Erythroblast (primary cell): ENCODE results near the gene TRMT61A.

Experiments used
- GATA1 ChIP-seq: IDR thresholded peaks from 2 replicates; pipeline ENCODE4 v1.6.1; 2011; ENCODE audit warnings: low read depth, mild to moderate bottlenecking, control low read depth, low read length, moderate library complexity
- POLR2A ChIP-seq: IDR thresholded peaks from 2 replicates; pipeline ENCODE4 v1.6.1; 2011; ENCODE audit warnings: mild to moderate bottlenecking, low read length

DNA sequence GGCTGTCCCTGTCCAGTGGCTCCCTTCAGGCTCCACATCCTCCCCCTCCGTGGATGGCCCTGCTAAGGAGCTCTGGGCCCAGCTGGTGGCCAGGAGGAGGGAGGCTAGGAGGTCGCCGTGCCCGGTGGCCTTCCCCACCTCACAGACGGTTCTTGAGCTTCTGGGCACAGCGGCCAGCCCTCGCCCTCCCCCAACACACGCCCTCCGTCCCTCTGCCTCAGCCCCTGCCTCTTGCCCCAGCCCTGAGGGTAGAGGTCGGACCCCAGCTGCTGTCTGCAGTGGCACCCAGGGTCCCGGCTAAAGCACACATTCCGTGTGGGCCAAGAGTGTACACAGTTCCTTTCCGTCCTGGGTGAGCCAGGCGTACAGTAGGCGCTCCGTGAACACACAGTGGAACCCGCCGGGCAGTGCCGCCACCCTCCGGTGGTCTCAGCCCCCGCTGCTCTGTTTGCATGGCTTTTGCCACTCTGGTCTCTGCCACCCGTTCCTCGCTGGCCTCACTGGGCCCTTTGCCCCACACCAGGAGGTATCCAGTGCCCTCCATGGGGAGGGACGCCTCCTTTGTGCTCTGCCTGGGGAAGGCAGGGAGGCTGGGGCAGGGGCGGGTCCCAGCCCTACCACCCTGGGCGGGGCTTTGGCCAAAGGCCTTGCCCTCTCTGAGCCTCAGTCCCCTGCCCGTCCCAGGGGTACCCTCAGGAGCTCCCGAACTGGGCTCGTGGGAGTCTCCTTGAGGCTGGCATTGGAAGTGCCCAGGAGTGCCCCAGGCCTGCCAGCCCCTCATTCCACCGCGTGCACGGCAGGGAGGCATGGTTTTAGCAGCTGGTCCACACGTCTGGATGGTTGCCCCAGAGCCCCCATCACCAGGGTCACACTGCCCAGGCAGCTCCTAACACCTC, 13.0 kb downstream of the TRMT61A start:
- no peak for TF ChIP-seq POLR2A
- no peak for TF ChIP-seq GATA1
